NCI-H2107 treated with DMSO at 0.1 percent for 48 hours (cell line): ENCODE data around the gene S100A5.
A peak's percentile ranks its signal among the peaks of the same experiment; 100 is the strongest.
"Not testable (repeated sequence)": the region's sequence is repeated elsewhere in the genome, so short reads cannot be mapped to it uniquely, and the experiment has no call there.

Experiments
- DNase-seq: peaks from one replicate; lab custom pipeline; 2025; ENCODE audit not compliant: unreplicated experiment; lab: John Stamatoyannopoulos, UW

The S100A5 gene, protein sequence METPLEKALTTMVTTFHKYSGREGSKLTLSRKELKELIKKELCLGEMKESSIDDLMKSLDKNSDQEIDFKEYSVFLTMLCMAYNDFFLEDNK

DNA sequence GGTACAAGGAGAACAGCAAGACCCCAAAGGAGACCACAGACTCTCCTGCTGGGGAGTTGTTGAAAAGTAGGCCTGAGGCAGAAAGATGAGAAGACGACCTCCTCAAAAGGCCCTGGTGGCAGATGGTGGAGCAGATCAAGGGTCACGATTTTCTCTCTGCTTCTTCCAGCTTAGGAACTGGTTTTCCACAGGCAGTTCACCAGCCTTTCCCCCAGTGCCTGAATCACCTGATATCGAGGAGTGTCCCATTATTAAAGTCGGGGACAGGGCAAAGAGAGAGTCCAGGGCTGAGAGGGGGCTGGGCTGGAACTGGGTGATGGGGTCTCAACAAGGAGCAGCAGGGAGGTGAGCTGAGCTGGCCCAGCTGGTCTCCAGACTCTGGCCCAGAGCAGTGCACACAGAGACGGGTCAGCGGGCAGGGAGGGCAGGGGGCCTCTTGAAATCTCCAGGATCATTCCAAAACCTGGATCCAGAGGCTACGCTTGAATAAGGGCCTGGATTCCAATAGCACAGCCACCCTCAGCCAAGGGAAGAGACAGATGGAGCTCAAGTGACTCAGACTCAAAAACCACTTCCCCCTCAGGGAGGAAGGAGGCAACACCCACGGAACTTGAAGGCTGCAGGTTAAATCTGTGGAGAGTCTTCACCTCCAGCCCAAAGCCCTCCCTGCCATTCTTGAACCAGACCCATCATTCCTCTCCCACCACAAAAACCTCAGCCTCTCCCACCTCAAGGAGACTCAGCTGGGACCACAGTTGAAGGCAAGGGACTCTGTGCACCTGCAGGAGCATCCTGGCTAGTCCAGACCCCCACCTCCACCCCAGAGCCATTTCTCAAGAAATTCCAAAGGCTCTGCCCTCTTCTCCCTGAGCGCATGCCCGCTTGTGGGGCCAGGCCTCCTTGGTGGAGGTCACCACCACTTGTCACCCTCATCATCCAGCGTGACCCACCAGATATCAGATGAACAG, at the start of gene S100A5:
S100A5 (minus strand) TSS at position 541 of the 968 bp plus-strand sequence. CDS start 743 bp downstream, outside the sequence.
- DNase-seq, result no peak

DNA sequence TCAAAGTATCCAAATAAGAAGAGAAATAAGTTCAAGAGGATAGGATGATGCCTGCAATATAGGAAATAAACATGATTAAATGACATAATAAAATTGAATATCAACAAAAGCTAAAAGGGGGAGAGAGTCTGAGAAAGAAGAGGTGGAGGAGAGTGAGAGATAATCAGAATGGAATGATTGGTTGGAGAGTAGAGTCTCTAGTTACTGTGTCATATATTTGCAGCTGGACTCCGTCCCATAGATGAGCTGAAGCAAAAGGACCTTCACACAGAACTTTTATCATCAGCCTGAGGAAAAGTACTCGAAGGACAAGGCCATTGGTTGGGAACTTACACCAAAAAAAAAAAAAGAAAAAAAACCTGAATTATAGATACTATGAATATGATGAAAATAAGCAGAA, 47.7 kb upstream of the S100A5 start:
- no peak for DNase-seq

DNA sequence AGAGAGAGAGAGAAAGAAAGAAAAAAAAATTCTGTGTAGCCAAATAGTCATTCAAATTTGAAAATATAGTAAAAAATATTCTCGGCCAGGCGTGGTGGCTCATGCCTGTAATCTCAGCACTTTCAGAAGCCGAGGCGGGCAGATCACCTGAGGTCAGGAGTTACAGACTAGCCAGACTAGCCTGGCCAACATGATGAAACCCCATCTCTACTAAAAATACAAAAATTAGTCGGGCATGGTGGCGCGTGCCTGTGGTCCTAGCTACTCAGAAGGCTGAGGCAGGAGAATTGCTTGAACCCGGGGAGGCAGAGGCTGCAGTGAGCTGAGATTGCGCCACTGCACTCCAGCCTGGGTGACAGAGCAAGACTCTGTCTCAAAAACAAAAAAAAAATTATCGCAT, 47.3 kb upstream of the S100A5 start:
- not testable (repeated sequence) for DNase-seq

DNA sequence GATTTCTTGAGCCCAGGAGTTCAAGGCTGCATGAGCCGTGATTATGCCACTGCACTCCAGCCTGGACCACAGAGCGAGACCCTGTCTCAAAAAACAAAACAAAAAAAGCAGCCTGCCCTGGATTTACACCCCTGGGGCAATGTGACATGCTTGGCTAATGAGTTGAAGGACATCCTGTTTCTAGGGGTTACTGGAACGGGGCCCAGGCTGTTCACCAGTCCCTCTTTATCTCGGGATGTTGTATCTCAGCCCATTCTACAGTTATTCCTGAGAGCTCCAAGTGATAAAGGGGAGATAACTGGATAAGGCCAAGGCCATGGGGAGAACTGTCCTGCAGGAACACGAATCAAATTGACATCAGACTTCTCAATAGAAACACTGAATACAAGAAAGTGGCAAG, 46.6 kb upstream of the S100A5 start:
- no peak for DNase-seq

DNA sequence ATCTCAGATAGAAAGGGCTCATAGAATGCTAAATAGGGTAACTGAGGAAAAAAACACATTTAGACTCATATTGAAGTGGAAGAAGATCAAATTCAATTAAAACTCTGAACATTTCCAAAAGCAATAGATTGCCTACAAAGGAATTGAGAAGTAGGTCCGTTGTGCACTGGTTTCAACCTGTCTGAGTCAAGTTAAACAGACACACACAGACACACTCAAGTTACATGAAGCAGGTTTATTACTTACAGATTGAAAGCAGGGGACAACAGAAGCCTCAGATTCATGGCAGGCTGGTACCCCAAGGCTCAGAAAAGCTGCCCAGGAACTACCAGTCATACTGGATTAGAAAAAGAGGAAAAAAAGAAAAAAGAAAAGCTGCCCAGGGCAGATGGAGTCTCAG, 45.6 kb upstream of the S100A5 start:
- peak; percentile 20 for DNase-seq

DNA sequence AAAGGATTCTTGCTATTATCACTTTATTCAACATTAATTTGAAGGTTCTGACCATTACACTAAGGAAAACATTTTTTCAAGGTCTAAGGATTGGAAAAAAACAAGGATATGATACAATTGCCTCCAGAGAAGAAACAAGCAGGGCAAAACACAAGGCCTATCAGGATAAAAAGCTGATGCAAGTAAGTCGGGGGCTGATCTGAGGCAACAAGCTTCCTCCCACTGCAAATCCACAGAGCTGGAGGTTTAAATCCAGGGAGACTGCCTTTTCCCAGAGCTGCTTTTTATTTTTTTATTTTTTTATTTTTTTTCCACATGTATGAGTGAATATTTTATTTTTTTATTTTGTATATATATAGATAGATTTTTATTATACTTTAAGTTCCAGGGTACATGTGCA, 44.3 kb upstream of the S100A5 start:
- DNase-seq, result no peak

DNA sequence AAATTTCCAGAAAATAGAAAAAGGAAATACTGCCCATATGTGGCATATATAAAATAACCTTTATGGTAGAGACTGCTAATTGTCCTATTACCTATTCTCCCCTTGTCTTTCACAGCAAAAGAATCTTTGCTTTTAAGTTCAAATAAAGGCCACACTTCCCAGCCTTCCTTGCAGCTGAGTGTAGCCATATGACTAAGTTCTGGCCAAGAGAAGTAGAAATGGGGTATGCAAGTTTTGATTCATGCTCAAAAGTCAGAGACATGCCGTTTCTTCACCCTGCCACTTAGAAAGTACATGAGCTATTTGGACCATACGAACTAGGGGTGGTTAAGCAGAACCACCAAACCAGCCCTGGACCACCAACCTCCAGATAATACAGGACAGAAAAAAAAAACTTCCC, 43.2 kb upstream of the S100A5 start:
- DNase-seq, result no peak

DNA sequence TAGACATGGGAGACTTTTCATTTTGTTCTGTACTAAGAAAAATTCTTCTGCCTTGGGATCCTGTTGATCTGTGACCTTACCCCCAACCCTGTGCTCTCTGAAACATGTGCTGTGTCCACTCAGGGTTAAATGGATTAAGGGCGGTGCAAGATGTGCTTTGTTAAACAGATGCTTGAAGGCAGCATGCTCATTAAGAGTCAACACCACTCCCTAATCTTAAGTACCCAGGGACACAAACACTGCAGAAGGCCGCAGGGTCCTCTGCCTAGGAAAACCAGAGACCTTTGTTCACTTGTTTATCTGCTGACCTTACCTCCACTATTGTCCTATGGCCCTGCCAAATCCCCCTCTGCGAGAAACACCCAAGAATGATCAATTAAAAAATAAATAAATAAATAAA, 42.8 kb upstream of the S100A5 start:
- not testable (repeated sequence) for DNase-seq

DNA sequence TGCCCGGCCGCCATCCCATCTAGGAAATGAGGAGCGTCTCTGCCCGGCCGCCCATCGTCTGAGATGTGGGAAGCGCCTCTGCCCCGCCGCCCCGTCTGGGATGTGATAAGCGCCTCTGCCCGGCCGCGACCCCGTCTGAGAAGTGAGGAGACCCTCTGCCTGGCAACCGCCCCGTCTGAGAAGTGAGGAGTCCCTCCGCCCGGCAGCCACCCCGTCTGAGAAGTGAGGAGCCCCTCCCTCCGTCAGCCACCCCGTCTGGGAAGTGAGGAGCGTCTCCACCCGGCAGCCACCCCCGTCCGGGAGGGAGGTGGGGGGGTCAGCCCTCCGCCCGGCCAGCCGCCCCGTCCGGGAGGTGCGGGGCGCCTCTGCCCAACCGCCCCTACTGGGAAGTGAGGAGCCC, 42.1 kb upstream of the S100A5 start:
- not testable (repeated sequence) for DNase-seq

DNA sequence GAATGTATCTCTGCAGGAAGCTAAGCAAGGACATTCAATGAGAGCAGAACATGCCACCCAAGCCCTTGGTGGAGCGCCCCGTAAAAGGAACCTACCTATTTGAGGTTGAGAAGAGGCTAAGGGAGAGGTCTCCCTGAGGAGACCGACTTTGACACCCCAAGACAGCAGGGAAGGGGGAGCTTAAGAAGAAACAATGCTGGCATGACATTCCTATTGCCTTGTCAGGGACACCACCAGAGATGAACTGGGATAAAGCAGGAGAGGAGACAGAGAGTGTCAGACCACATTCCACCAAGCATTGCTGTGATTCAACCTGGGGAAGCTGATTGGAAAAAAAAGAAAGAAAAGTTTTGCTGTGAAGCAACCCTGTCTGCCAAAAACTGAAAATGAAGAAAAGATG, 38.2 kb upstream of the S100A5 start:
- DNase-seq, result no peak

DNA sequence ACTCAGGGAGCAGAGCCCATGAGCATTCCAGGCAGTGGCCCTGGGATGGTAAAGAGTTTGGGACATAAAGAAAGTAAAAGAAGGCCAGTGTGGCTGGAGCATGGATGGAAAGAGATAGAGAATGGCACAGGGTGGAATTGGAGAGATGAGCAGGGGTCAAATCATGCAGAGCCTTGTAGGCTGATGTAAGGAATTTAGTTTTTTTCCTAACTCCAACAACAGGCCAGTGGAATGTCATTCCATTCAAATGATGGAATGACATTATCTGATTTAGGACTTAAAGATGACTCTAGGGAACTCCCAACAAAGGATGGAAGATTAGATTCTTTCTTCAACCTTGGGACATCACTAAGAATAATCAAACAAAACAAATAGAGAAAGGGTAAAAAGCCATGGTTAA, 37.8 kb upstream of the S100A5 start:
- DNase-seq, result no peak

DNA sequence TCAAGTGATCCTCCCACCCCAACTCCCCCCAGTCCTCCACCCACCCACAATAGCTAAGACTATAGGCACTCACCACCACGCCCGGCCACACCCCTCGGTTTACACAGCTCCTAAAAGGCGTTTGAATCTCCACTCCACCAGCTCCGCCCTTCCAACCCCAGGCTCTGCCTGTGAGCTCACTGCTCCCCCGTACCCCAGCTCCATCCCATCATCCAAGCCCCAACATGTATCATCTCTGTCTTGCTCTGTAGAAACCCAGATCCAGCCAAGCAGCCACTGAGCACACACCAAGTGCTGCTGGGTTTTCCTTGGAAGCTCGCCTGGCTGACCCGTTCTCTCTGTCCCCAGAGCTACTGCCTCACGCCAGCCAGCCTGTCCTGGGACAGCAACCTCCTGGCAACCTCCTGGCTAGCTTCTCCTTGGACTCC, 36.9 kb upstream of the S100A5 start:
- no peak for DNase-seq

DNA sequence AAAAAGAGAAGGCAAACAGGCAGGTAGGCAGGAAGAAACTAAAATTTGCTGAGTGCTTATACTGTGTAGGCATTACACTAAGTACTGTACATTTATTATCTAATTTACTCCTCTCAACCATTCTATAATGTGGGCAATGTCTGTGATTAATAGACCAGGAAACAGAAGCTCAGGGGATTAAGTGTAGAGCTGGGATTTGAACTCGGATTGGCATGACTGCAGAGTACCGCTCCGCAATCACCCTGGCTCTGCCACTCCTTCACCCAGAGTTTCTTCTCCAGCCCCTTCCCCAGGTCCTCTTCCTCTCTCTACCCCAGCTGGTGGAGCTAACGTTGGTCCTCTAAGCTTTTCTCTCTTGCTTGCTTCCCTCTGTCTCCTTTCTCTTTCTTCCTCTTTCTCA, 36.4 kb upstream of the S100A5 start:
- no peak for DNase-seq

DNA sequence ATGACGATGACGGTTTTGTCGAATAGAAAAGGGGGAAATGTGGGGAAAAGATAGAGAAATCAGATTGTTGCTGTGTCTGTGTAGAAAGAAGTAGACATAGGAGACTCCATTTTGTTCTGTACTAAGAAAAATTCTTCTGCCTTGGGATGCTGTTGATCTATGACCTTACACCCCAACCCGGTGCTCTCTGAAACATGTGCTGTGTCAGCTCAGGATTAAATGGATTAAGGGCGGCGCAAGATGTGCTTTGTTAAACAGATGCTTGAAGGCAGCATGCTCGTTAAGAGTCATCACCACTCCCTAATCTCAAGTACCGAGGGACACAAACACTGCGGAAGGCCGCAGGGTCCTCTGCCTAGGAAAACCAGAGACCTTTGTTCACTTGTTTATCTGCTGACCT, 34.8 kb upstream of the S100A5 start:
- DNase-seq, result not testable (repeated sequence)

DNA sequence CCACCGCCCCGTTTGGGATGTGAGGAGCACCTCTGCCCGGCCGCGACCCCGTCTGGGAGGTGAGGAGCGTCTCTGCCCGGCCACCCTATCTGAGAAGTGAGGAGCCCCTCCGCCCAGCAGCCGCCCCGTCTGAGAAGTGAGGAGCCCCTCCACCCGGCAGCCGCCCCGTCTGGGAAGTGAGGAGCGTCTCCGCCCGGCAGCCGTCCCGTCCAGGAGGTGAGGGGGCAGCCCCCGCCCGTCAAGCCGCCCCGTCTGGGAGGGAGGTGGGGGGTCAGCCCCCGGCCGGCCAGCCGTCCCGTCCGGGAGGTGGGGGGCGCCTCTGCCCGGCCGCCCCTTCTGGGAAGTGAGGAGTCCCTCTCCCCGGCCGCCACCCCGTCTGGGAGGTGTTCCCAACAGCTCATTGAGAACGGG, 34.4 kb upstream of the S100A5 start:
- DNase-seq, result not testable (repeated sequence)

DNA sequence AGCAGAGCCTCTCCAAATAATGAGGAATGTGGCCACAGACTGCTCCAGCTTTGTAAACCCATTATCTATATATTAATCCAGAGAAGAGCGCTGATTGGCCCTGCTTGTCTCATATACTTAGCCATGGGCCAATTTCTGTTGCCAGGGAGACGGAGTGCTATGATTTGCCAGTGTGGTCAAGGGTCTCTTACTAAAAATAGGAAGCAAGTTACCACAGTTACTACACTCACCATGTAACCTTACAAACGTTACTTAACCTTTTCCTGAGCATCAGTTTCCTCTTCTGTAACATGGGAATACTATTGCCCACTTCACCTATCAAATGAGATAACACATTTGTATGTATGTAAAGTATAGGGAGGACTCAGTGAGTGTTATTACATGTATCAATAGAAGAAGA, 32.6 kb upstream of the S100A5 start:
- no peak for DNase-seq

DNA sequence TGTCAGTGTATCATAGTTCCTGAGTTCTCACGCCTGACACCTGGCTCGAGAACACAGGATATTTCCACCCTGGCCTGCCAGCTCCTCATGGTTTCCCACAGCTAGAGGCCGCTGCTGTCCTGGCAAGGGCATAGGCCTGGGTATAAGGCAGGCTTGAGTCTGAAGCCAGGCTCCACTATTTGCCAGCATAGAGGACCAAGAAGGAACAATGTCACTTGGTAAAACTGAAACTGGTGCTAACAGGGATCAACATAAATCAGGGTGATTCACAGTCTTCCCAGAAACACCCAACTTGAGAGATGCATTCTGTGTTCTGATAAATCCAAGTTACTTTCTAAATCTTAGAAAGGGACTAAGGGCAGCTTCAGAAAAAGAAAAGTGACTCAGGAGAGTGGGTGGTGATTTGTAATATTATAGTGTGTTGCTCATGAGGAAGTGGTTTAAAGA, 31.9 kb upstream of the S100A5 start:
- peak; percentile 81 for DNase-seq

DNA sequence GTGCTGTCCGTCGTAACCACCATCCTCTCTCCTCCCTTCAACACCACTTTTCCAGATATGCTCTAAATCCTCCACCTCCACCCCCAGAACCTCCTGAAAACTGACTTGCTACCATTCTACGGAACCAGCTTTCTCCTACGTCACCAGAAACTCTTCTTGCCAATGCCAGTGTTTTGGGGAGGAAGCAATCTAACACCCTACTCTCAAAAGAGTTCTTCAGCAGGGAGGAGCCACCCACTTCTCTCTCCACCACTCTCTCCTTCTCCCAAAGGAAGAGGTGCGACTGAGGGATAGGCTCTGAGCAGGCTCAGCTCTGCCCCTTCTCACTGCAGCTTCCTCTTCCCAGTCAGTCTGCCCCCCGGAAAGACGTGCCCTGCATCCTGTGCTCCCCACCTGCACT, 31.0 kb upstream of the S100A5 start:
- no peak for DNase-seq

DNA sequence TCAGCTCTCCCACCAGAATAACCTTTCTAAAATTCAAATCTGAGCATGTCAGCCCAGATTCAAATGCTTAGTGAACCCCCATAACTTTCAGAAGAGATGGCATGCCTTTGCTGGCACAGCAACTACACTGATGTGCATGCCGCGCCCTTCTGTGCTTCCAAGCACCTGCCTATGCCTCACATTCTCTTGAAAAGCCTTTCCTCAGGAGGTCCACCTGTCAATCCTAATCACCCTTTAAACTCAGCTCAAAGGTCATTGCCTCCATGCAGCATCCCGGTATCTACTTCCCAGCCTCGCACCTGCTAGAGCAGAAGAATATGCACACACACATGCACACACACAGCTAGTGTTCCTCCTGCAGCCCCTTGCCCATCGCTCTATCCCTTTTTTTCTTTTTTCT, 30.1 kb upstream of the S100A5 start:
- DNase-seq, result no peak

DNA sequence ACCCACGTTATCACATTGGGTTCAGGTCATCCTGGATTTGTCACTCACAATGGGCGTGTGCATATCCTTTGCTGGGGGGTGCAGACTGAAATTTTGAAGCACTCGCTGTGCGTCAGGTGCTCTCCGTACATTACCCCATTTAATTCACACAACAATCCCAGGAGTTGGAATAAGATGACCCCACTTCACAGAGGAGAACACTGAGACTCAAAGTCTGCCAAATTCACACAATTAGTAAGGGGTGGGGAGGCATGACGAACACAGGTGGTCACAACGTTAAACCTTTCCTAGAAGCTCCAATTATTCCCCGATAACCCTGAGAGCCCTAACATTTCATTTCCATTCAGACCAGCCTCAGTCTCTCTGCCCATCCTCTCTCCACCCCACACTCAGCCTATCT, 28.7 kb upstream of the S100A5 start:
- no peak for DNase-seq

DNA sequence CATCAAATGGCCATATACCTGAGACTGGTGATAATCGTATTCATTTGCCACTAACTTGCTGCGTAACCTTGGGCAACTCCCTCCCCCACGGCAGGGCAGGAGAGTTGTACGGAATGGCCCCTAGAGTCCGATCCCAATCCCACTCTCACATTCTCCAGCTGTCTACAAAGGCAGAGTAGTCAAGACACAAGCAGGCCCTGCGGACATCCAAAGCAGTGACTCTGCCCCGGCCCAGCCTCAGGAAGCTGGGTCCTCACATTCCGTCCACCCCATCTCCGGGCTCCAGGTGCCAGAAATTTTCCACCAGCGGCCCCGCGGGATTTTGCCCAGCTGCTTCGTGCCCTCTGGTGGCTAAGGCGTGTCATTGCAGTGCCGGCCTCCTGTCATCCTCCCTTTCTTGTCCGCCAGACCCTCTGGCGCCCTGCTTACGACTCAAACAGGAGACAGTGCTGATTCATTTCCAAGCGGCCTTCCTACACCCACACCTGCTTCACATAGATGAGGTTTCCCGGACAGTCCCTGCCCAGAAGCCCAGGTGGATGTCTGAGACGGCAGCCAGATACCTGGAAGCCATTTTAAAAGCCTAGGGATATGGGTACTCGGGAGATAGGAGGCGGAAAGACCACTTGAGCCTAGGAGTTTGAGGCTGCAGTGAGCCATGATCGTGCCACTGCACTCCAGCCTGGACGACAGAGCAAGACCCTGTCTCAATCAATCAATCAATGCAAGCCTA, 27.8 kb upstream of the S100A5 start:
- DNase-seq, result peak; percentile 92
